Endothelial cell of umbilical vein (primary cell): ENCODE measurements around the gene SLC45A2. TPM values are rescaled to one million over a fixed set of nuclear protein-coding genes. Genes with fewer than 3 reads are reported as not detected.

ENCODE experiments used
- BruUV-seq: library from RNA; stranded (reverse); fragments of 400-500 nt; replicated peaks from 2 replicates; lab custom pipeline; 2021; lab: Mats Ljungman, UMichigan
- CTCF ChIA-PET: fragments of 300-600, 350-600 bp; sonication (Branson Sonifier 250); formaldehyde crosslinking; loops from one replicate; lab custom pipeline; 2021; ENCODE audit warnings: antibody characterized with exemption, inconsistent platforms; lab: Charles Lee
- POLR2A ChIA-PET: fragments of 300-600, 350-600 bp; sonication (Branson Sonifier 250); formaldehyde crosslinking; loops from one replicate; lab custom pipeline; 2021; ENCODE audit warnings: antibody characterized with exemption, inconsistent platforms; lab: Charles Lee
- DNase-seq: peaks from one replicate; pipeline ENCODE4 v3.0.0-alpha.2; 2011; ENCODE audit warnings: low read depth, low spot score
- FAIRE-seq: peaks from 2 replicates; lab custom pipeline; 2011; peaks lifted over from hg19 to GRCh38; lab: Jason Lieb, UNC
- H2AFZ ChIP-seq: 2 replicates; pipeline ENCODE4 v1.6.0; 2012; ENCODE audit warnings: low read depth, low read length, control low read depth, inconsistent platforms
- H3K27ac ChIP-seq: 2 replicates; pipeline ENCODE4 v1.5.1; 2011; ENCODE audit warnings: low read depth, mild to moderate bottlenecking, control low read depth, low read length, moderate library complexity; ENCODE audit not compliant: insufficient read depth
- H3K27me3 ChIP-seq, 2 experiments: 2 replicates each; pipeline versions ENCODE4 v1.6.0 to v1.6.1; 2011; ENCODE audit warnings: low read length in 2 of 2, mixed read lengths in 1 of 2; ENCODE audit not compliant: control insufficient read depth in 2 of 2, insufficient read depth in 2 of 2
- H3K36me3 ChIP-seq, 2 experiments: 2 replicates in 1 of 2; 3 replicates in 1 of 2; pipeline ENCODE4 v1.5.1; 2011; ENCODE audit warnings: low read length in 2 of 2, mild to moderate bottlenecking in 1 of 2, moderate library complexity in 1 of 2; ENCODE audit not compliant: control insufficient read depth in 2 of 2, insufficient read depth in 2 of 2; ENCODE audit errors: extremely low read depth in 1 of 2
- H3K4me1 ChIP-seq: 3 replicates; pipeline ENCODE4 v1.5.1; 2011; ENCODE audit warnings: mild to moderate bottlenecking, low read length; ENCODE audit not compliant: control insufficient read depth, insufficient read depth; ENCODE audit errors: extremely low read depth
- H3K4me2 ChIP-seq: 2 replicates; pipeline ENCODE4 v1.6.1; 2011; ENCODE audit warnings: low read length, control low read depth, mixed read lengths; ENCODE audit not compliant: insufficient read depth
- H3K4me3 ChIP-seq, 3 experiments: fragments of 200-600 bp in 1 of 3; sonication (generic), shearing (Covaris generic) in 1 of 3; replicated peaks in 1 of 3; 2 replicates each; pipeline ENCODE4 v1.5.1; 2011 to 2016; ENCODE audit warnings: control low read depth in 3 of 3, low read length in 3 of 3, mild to moderate bottlenecking in 2 of 3, inconsistent platforms in 1 of 3, low read depth in 1 of 3, moderate library complexity in 1 of 3; ENCODE audit not compliant: insufficient read depth in 1 of 3
- H3K79me2 ChIP-seq: 2 replicates; pipeline ENCODE4 v1.6.0; 2012; ENCODE audit warnings: low read length, inconsistent platforms; ENCODE audit not compliant: control insufficient read depth, insufficient read depth
- H3K9ac ChIP-seq: replicated peaks from 2 replicates; pipeline ENCODE3; 2011; ENCODE audit warnings: low read length, control low read depth; ENCODE audit not compliant: insufficient read depth; ENCODE audit errors: extremely low read depth
- H3K9me1 ChIP-seq: replicated peaks from 3 replicates; pipeline ENCODE4 v1.6.0; 2011; ENCODE audit warnings: mild to moderate bottlenecking, low read length; ENCODE audit not compliant: control insufficient read depth, insufficient read depth; ENCODE audit errors: extremely low read depth
- H3K9me3 ChIP-seq: replicated peaks from 2 replicates; pipeline ENCODE4 v1.5.1; 2012; ENCODE audit warnings: low read length, inconsistent platforms; ENCODE audit not compliant: control insufficient read depth, insufficient read depth
- H4K20me1 ChIP-seq: replicated peaks from 2 replicates; pipeline ENCODE3; 2011; ENCODE audit warnings: mild to moderate bottlenecking, low read length; ENCODE audit not compliant: control insufficient read depth, insufficient read depth; ENCODE audit errors: extremely low read depth
- CTCF ChIP-seq, 2 donors: IDR thresholded peaks; 1 replicate in 1 of 2; 2 replicates in 1 of 2; pipeline ENCODE4 v1.5.1; 2011; ENCODE audit warnings: low read length in 2 of 2, mild to moderate bottlenecking in 2 of 2, moderate library complexity in 2 of 2, control low read depth in 1 of 2, inconsistent platforms in 1 of 2, low read depth in 1 of 2; ENCODE audit not compliant: insufficient read depth in 1 of 2; ENCODE audit errors: extremely low read depth in 1 of 2
- EZH2 ChIP-seq: IDR thresholded peaks from 2 replicates; pipeline ENCODE4 v1.6.1; 2012; ENCODE audit warnings: borderline replicate concordance, low read depth, mild to moderate bottlenecking, moderate library complexity, low read length, inconsistent platforms; ENCODE audit not compliant: severe bottlenecking
- FOS ChIP-seq: IDR thresholded peaks from 2 replicates; pipeline ENCODE4 v1.6.1; 2011; ENCODE audit warnings: mild to moderate bottlenecking, low read length, moderate library complexity, borderline replicate concordance; ENCODE audit not compliant: insufficient read depth
- GATA2 ChIP-seq: IDR thresholded peaks from 2 replicates; pipeline ENCODE4 v1.7.0; 2011; ENCODE audit warnings: low read depth, mild to moderate bottlenecking, moderate library complexity, mixed read lengths, low read length; ENCODE audit not compliant: insufficient read length, insufficient read depth
- JUN ChIP-seq: IDR thresholded peaks from 2 replicates; pipeline ENCODE4 v1.6.1; 2011; ENCODE audit warnings: borderline replicate concordance, low read depth; ENCODE audit not compliant: insufficient read length, insufficient read depth
- MAX ChIP-seq: IDR thresholded peaks from 2 replicates; pipeline ENCODE4 v1.6.1; 2011; ENCODE audit not compliant: insufficient read depth, insufficient read length
- MYC ChIP-seq: IDR thresholded peaks from one replicate; pipeline ENCODE4 v1.6.1; 2011; ENCODE audit warnings: mild to moderate bottlenecking, low read depth, low read length
- POLR2A ChIP-seq: IDR thresholded peaks from 2 replicates; pipeline ENCODE4 v1.6.1; 2012; ENCODE audit warnings: low read depth, mild to moderate bottlenecking, control low read depth, low read length
- POLR2AphosphoS5 ChIP-seq: IDR thresholded peaks from 2 replicates; pipeline ENCODE4 v1.6.1; 2012; ENCODE audit warnings: low read depth, mild to moderate bottlenecking, control low read depth, low read length, moderate library complexity; ENCODE audit not compliant: insufficient read depth
- dilution Hi-C: fragments of 300-500 bp; cut with MboI; formaldehyde crosslinking; loops from one replicate; pipeline ENCODE4 v1.15.0; 2019; ENCODE audit warnings: low sequenced_read_pairs; ENCODE audit not compliant: extremely low pct_ligation_motif_present
- intact Hi-C: fragments of 100-400 bp; cut with micrococcal nuclease; formaldehyde crosslinking; loops from one replicate; pipeline ENCODE4 v1.10.0; 2022
- polyA plus RNA-seq, 4 experiments: library from polyadenylated mRNA; depleted of rRNA in 3 of 4; stranded (reverse) in 3 of 4; unstranded in 1 of 4; fragments of >200 nt; gene quantifications; 2 replicates each; pipeline versions ENCODE4 v1.2.1 to v1.2.3, GENCODE V29; 2011 to 2012; ENCODE audit warnings: missing spikeins in 1 of 4
- total RNA-seq: library from RNA; stranded (reverse); gene quantifications from 2 replicates; pipeline ENCODE4 v1.2.3, GENCODE V29; 2021

The SLC45A2 gene
- total and polyA plus RNA-seq, 2 donors (not counting 3 experiments of a cell fraction or from before 2014, with no cell fraction given) = not detected

GRCh38 chr5:33968211-33969005, 16.1 kb downstream of the SLC45A2 start:
- Histone ChIP-seq H2AFZ (no peak overlapping the region), H3K4me1 (no peaks in the 10 kb centered on the region), H3K27ac (no peak overlapping the region), H3K9ac (no peak overlapping the region), H3K9me1 (no peaks in the 10 kb centered on the region), H3K4me2 (no peak overlapping the region), H3K27me3 (peaks cover under 1 to 1% of the 10 kb centered on the region in 2 experiments), H4K20me1 (no peaks in the 10 kb centered on the region), H3K9me3 (no peaks in the 10 kb centered on the region), H3K4me3 (no peak overlapping the region), H3K36me3 (no peaks in the 10 kb centered on the region), H3K79me2 (no peaks in the 10 kb centered on the region)
- POLR2A ChIA-PET = no interaction called here
- dilution Hi-C loops (no loop called here), intact Hi-C loops (no loop called here)
- CTCF ChIA-PET = interaction anchor here (1.5 to 7.0 kb wide), 5 partner anchors 12 to 533 kb away, joined by 5 to 177 read pairs (median 48); no protein-coding TSS in a partner anchor
- BruUV-seq = no TSS peak
- no peak for DNase-seq
- TF ChIP-seq POLR2AphosphoS5 = no peak
- no peak for TF ChIP-seq JUN
- no peak for TF ChIP-seq EZH2
- TF ChIP-seq MAX = no peak
- TF ChIP-seq MYC = no peak
- TF ChIP-seq GATA2 = no peak
- TF ChIP-seq FOS = no peak
- no peak for TF ChIP-seq POLR2A
- TF ChIP-seq CTCF (IDR thresholded peaks at IDR 0.05; ENCODE audit: extremely low read depth in 1 of 2, insufficient read depth in 1 of 2, low read depth in 1 of 2, low read length in 2 of 2) = no peak
- FAIRE-seq = no peak
